ENCODE data around the gene CDR2. TPM values are rescaled to one million over a fixed set of nuclear protein-coding genes. Genes with fewer than 3 reads are reported as not detected.
A peak's percentile ranks its signal among the peaks of the same experiment; 100 is the strongest.

The CDR2 gene
- total and polyA plus RNA-seq, 2 of the 13 experiments (the other 11 are each of a cell fraction or from before 2014, with no cell fraction given), result 59.0 to 78.9 TPM

DNA sequence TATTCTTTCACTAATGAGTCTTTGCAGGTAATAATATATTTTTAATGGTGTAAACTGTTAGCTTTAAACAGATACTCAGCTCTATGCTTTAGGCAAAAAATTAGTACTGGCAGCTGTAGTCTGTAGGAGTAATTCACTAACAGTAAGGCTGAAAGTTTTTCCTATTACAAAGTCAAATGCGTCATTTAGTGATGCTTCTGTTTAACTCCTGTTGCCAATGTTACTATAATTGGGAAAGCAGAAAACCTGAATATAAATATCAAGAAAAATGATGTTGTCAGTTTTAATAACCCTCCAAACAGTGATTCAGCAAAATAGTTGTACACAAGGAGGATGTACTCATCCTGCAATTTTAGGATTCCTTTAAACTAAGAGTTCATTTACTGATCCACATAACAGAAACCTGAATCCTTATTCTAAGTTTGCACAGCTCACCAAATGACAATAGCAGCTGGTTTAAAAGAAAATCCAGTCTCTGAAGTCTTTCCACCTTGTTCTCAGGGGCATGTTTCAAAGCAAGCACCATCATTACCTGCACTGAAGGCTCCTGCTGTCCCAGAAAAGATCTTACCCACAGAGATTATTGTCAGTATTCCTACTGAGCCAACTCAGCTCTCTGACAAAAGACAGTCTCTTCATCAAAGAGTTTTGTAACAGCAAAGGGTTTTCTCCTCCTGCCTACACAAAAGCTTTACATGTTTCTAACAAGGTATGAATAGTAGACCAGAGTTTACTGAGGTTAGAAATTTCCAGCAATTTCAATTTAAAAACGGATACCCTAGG lies 4.2 kb downstream of the CDR2 start (continued):
- TF ChIP-seq, protein P1, sequence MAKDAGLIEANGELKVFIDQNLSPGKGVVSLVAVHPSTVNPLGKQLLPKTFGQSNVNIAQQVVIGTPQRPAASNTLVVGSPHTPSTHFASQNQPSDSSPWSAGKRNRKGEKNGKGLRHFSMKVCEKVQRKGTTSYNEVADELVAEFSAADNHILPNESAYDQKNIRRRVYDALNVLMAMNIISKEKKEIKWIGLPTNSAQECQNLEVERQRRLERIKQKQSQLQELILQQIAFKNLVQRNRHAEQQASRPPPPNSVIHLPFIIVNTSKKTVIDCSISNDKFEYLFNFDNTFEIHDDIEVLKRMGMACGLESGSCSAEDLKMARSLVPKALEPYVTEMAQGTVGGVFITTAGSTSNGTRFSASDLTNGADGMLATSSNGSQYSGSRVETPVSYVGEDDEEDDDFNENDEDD (CRISPR knock-in tag; IDR thresholded peaks at IDR 0.05; ENCODE audit: borderline replicate concordance), result no peak
- TF ChIP-seq POGZ (CRISPR knock-in tag; IDR thresholded peaks at IDR 0.05), result no peak
- no peak for TF ChIP-seq ETV5 (CRISPR knock-in tag; IDR thresholded peaks at IDR 0.05; ENCODE audit: borderline replicate concordance)
- 0 out of 2 replicates have a peak, but pooled peaks have one; percentile 2 for TF ChIP-seq NFIC (IDR thresholded peaks at IDR 0.05; ENCODE audit: low read length)
- no peak for TF ChIP-seq ZFY (CRISPR knock-in tag; IDR thresholded peaks at IDR 0.05)
- no peak for TF ChIP-seq SCMH1 (CRISPR knock-in tag; IDR thresholded peaks at IDR 0.05; ENCODE audit: borderline replicate concordance)
- TF ChIP-seq, protein P2, sequence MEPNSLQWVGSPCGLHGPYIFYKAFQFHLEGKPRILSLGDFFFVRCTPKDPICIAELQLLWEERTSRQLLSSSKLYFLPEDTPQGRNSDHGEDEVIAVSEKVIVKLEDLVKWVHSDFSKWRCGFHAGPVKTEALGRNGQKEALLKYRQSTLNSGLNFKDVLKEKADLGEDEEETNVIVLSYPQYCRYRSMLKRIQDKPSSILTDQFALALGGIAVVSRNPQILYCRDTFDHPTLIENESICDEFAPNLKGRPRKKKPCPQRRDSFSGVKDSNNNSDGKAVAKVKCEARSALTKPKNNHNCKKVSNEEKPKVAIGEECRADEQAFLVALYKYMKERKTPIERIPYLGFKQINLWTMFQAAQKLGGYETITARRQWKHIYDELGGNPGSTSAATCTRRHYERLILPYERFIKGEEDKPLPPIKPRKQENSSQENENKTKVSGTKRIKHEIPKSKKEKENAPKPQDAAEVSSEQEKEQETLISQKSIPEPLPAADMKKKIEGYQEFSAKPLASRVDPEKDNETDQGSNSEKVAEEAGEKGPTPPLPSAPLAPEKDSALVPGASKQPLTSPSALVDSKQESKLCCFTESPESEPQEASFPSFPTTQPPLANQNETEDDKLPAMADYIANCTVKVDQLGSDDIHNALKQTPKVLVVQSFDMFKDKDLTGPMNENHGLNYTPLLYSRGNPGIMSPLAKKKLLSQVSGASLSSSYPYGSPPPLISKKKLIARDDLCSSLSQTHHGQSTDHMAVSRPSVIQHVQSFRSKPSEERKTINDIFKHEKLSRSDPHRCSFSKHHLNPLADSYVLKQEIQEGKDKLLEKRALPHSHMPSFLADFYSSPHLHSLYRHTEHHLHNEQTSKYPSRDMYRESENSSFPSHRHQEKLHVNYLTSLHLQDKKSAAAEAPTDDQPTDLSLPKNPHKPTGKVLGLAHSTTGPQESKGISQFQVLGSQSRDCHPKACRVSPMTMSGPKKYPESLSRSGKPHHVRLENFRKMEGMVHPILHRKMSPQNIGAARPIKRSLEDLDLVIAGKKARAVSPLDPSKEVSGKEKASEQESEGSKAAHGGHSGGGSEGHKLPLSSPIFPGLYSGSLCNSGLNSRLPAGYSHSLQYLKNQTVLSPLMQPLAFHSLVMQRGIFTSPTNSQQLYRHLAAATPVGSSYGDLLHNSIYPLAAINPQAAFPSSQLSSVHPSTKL (CRISPR knock-in tag; IDR thresholded peaks at IDR 0.05), result peak; percentile 13; the same call in 1 of the 2 replicates
- peak; percentile 61; the same call in 1 of the 2 replicates for TF ChIP-seq RBFOX2 (IDR thresholded peaks at IDR 0.05; ENCODE audit: low read depth, low read length)
- TF ChIP-seq ZIK1 (CRISPR knock-in tag; IDR thresholded peaks at IDR 0.05; ENCODE audit: borderline replicate concordance, low read depth), result no peak
- 0 out of 3 replicates have a peak, but pooled peaks have one; percentile 14 for TF ChIP-seq MXI1 (IDR thresholded peaks at IDR 0.05; ENCODE audit: borderline replicate concordance, low read depth, low read length)
- no peak for TF ChIP-seq FOXP4 (CRISPR knock-in tag; IDR thresholded peaks at IDR 0.05)
- TF ChIP-seq REST (IDR thresholded peaks at IDR 0.05; ENCODE audit: borderline replicate concordance in 1 of 2, low read depth in 1 of 2, low read length in 2 of 2), result no peak
- no peak for TF ChIP-seq FOSL2 (CRISPR knock-in tag; IDR thresholded peaks at IDR 0.05)
- TF ChIP-seq, protein P3, sequence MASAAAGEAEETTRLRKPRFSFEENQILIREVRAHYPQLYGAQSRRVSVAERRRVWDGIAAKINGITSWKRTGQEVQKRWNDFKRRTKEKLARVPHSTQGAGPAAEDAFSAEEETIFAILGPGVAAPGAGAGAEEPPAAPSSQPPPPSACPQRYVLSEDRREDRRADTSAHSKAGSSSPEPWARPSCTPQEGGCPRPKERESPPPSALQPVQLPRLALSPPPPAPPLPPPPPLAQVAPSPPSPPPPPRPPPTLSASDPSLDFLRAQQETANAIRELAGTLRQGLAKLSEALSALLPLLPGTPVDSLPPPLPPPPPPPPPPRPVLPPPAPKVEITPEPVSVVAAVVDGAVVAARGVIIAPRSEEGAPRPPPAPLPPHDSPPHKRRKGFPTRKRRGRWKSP (CRISPR knock-in tag; IDR thresholded peaks at IDR 0.05), result no peak
- no peak for TF ChIP-seq ZSCAN30 (CRISPR knock-in tag; IDR thresholded peaks at IDR 0.05)

Data from HepG2 (cell line).